ENCODE measurements around the gene DCC.

GRCh38 chr18:52395146-52395852 lies 55.3 kb downstream of the DCC start:
- no peak for TF ChIP-seq CTCF (conservative IDR thresholded peaks at IDR 0.05; ENCODE audit: low read length)
- no peak for TF ChIP-seq EZH2phosphoT487 (IDR thresholded peaks at IDR 0.05; ENCODE audit: borderline replicate concordance)

Measured in Loucy (cell line).